Heart left ventricle (tissue), 16 donors: Measurements from ENCODE around the gene ARHGAP33. TPM values are rescaled to one million over a fixed set of nuclear protein-coding genes. Genes with fewer than 3 reads are reported as not detected.

ENCODE experiments used
- ATAC-seq, 4 donors: fragments of 200-7000 bp; cut with Tn5 transposase; one replicate each; pipeline ENCODE4 v1.9.1; 2020 to 2022; ENCODE audit warnings: moderate library complexity in 4 of 4, mild to moderate bottlenecking in 3 of 4, moderate number of reproducible peaks in 1 of 4
- DNase-seq, 5 donors: peaks; one replicate each; pipeline ENCODE4 v3.0.0-alpha.2; 2020
- H3K27ac ChIP-seq, 12 donors: fragments of 200-600 bp; sonication (generic) in 4 of 12; one replicate each; pipeline versions ENCODE4 v1.5.0 to v1.8.0; 2016 to 2022; ENCODE audit warnings: mild to moderate bottlenecking in 2 of 12
- H3K27me3 ChIP-seq, 9 donors: fragments of 200-600 bp; sonication (generic) in 2 of 9; one replicate each; pipeline versions ENCODE4 v1.5.1 to v1.8.0; 2016 to 2022; ENCODE audit warnings: mild to moderate bottlenecking in 3 of 9
- H3K36me3 ChIP-seq, 9 donors: fragments of 200-600 bp; sonication (generic) in 2 of 9; one replicate each; pipeline versions ENCODE4 v1.5.0 to v1.8.0; 2018 to 2022; ENCODE audit warnings: mild to moderate bottlenecking in 2 of 9
- H3K4me1 ChIP-seq, 12 donors: fragments of 200-600 bp; sonication (generic) in 4 of 12; one replicate each; pipeline versions ENCODE4 v1.5.0 to v1.8.0; 2016 to 2022; ENCODE audit warnings: mild to moderate bottlenecking in 3 of 12
- H3K4me3 ChIP-seq, 12 donors: fragments of 200-600 bp; sonication (generic) in 4 of 12; one replicate each; pipeline versions ENCODE4 v1.5.0 to v1.8.0; 2017 to 2022; ENCODE audit warnings: mild to moderate bottlenecking in 9 of 12, moderate library complexity in 4 of 12
- H3K9me3 ChIP-seq, 12 donors: fragments of 200-600 bp; sonication (generic) in 4 of 12; one replicate each; pipeline versions ENCODE4 v1.5.0 to v1.8.0; 2016 to 2022; ENCODE audit warnings: mild to moderate bottlenecking in 1 of 12
- CTCF ChIP-seq, 12 donors: fragments of 200-600 bp; sonication (generic) in 4 of 12; IDR thresholded peaks; one replicate each; pipeline versions ENCODE4 v1.5.0 to v1.8.0; 2018 to 2022; ENCODE audit warnings: antibody characterized with exemption in 12 of 12, mild to moderate bottlenecking in 5 of 12
- POLR2A ChIP-seq, 2 donors: fragments of 450-650 bp; IDR thresholded peaks; one replicate each; pipeline ENCODE4 v1.6.1; 2017; ENCODE audit warnings: antibody characterized with exemption in 2 of 2, mild to moderate bottlenecking in 2 of 2, moderate library complexity in 2 of 2
- WGBS, 4 donors: extraction: QIAGEN DNeasy Blood & Tissue Kit in 2 of 4; methylation state at CpG; one replicate each; pipeline versions ENCODE4 v1.1.5 to v1.1.7; 2013 to 2018; 5-methylcytosine and 5-hydroxymethylcytosine counted together
- intact Hi-C, 10 donors: fragments of 100-400 bp; cut with DNase I; formaldehyde crosslinking; loops; one replicate each; pipeline versions ENCODE4 v1.11.1 to v1.14.2; 2022
- polyA plus RNA-seq, 2 donors: library from polyadenylated mRNA; stranded (reverse); fragments of 200-250 nt; gene quantifications; one replicate each; pipeline ENCODE4 v1.2.3, GENCODE V29; 2013
- total RNA-seq, 9 donors: library from RNA; depleted of rRNA in 2 of 9; stranded (reverse); fragments of >200 nt in 2 of 9; fragmentation: NEBNext Ultra II Directional in 3 of 9; extraction: Animal tissue kit (Norgen Biotek cat#: 25700) in 3 of 9; gene quantifications; one replicate each; pipeline versions ENCODE4 v1.1.0 to v1.2.4, GENCODE V29; 2016 to 2023
- donor health status: ischemic (EF 13 %, LVEDD 7.1; RV severe dilation, severe dysfunction).
- donor health status: healthy with polysubstance abuse.
- donor health status: DM: no; HTN: yes; CAD: no.
- donor health status: DM: no; HTN: no; CAD: no.
- donor health status: ischemic (EF 25% LVEDD 6.9; RV normal size, moderate dysfunction).
- donor health status: ischemic (EF 25% LVEDD 5.7; RV mildly dilated, moderate dysfunction).
- donor health status: healthy.
- donor health status: DM: yes; HTN: yes; CAD: no.
- donor health status: ischemic (EF 35%, LVEDD 5.7; RV mildly dilated, moderate dysfunction).
- donor health status: nonischemic (EF 11% LVEDD 7.7; RV severe dilation, severe dysfunction).
- donor health status: DM: yes; HTN: yes; CAD: no.
- donor health status: PGD.
- donor health status: ischemic (EF 29% LVEDD 5.4; RV normal size, mild dysfunction).
- donor health status: nonischemic (EF 23%, LVEDD 6.1; RV moderate dilation, normal function).

Gene ARHGAP33
- total and polyA plus RNA-seq, 11 donors = 0.50 to 7.8 (median 3.4) TPM

GRCh38 chr19:35738887-35739229 is 36.5 kb upstream of the ARHGAP33 start:
- peaks cover 0 to 60% (median 55%) of the 10 kb centered on the region in 9 donors for H3K36me3 ChIP-seq
- no peak overlapping the region for H3K27ac ChIP-seq
- DNase-seq (no peak), ATAC-seq (no peak)
- H3K4me1 ChIP-seq = peaks cover 3 to 44% (median 15%) of the 10 kb centered on the region in 12 donors
- H3K9me3 ChIP-seq = no peaks in the 10 kb centered on the region
- H3K4me3 ChIP-seq = no peak overlapping the region
- WGBS, 4 donors = 78 to 85% (median 82%) methylated on average over 2 of the region's 2 CpGs
- no peaks in the 10 kb centered on the region for H3K27me3 ChIP-seq
- intact Hi-C loops = no loop called here
- no peak for TF ChIP-seq CTCF (IDR thresholded peaks at IDR 0.05)
- TF ChIP-seq POLR2A (IDR thresholded peaks at IDR 0.05) = no peak

- DNase-seq (no peak), ATAC-seq (no peak)
- WGBS, 4 donors = 71 to 80% (median 73%) methylated on average over 28 to 29 of the region's 29 CpGs
- Histone ChIP-seq H3K27me3 (no peaks in the 10 kb centered on the region), H3K36me3 (peaks cover 0 to 56% (median 50%) of the 10 kb centered on the region in 9 donors), H3K27ac (peak overlapping the region in 5 of 12 donors; percentile 64 to 89 (median 78)), H3K9me3 (no peaks in the 10 kb centered on the region), H3K4me3 (peak overlapping the region in 11 of 12 donors; percentile 42 to 80 (median 65)), H3K4me1 (peaks cover 5 to 50% (median 21%) of the 10 kb centered on the region in 12 donors)
- intact Hi-C loops = loop anchor here in 4 of 10 donors (1.0 to 10.0 kb wide), 4 partner anchors 18 to 315 kb away; partner anchors contain the start of genes LRFN3 (in 2 of the 4), HSPB6 (in 1 of the 4), THAP8 (in 1 of the 4) and WDR62 (in 1 of the 4)
- TF ChIP-seq CTCF (IDR thresholded peaks at IDR 0.05) (no peak), POLR2A (IDR thresholded peaks at IDR 0.05) (no peak)
Observed at GRCh38 chr19:35739275-35740107, 35.9 kb upstream of the ARHGAP33 start.

GRCh38 chr19:35740108-35740422 is 35.3 kb upstream of the ARHGAP33 start:
- intact Hi-C loops = loop anchor here in 4 of 10 donors (1.0 to 10.0 kb wide), 4 partner anchors 17 to 315 kb away; partner anchors contain the start of genes LRFN3 (in 2 of the 4), HSPB6 (in 1 of the 4), THAP8 (in 1 of the 4) and WDR62 (in 1 of the 4)
- Histone ChIP-seq H3K4me3 (peak overlapping the region; percentile 20 to 80 (median 64)), H3K27ac (peak overlapping the region in 11 of 12 donors; percentile 38 to 89 (median 64)), H3K27me3 (no peaks in the 10 kb centered on the region), H3K36me3 (peaks cover 0 to 50% (median 45%) of the 10 kb centered on the region in 9 donors), H3K4me1 (peaks cover 7 to 52% (median 23%) of the 10 kb centered on the region in 12 donors), H3K9me3 (no peaks in the 10 kb centered on the region)
- 1 to 4% (median 3%) methylated on average over 16 of the region's 16 CpGs for WGBS, 4 donors
- no peak for ATAC-seq
- TF ChIP-seq POLR2A (IDR thresholded peaks at IDR 0.05) = no peak
- peak in 1 of 12 donors; percentile 3 for TF ChIP-seq CTCF (IDR thresholded peaks at IDR 0.05)
- no peak for DNase-seq
